Measurements from ENCODE around the gene PPP4R4.
"Not testable (repeated sequence)": the region's sequence is repeated elsewhere in the genome, so short reads cannot be mapped to it uniquely, and the experiment has no call there.

The PPP4R4 gene

GRCh38 chr14:94227029-94227428, 52.9 kb downstream of the PPP4R4 start:
- no peak overlapping the region for H3K4me3 ChIP-seq (ENCODE audit: low read length)
- DNase-seq (ENCODE audit: low read depth): peak; percentile 84
- no peak for TF ChIP-seq CTCF (conservative IDR thresholded peaks at IDR 0.05; ENCODE audit: low read length)

GRCh38 chr14:94237046-94237445, 62.9 kb downstream of the PPP4R4 start:
- DNase-seq (ENCODE audit: low read depth): no peak
- H3K4me3 ChIP-seq (ENCODE audit: low read length): no peak overlapping the region
- TF ChIP-seq CTCF (conservative IDR thresholded peaks at IDR 0.05; ENCODE audit: low read length): no peak

- TF ChIP-seq CTCF (conservative IDR thresholded peaks at IDR 0.05; ENCODE audit: low read length): no peak
- DNase-seq (ENCODE audit: low read depth): no peak
Measured at GRCh38 chr14:94237983-94238382, 63.9 kb downstream of the PPP4R4 start.

GRCh38 chr14:94239406-94239805, 65.3 kb downstream of the PPP4R4 start:
- TF ChIP-seq CTCF (conservative IDR thresholded peaks at IDR 0.05; ENCODE audit: low read length): no peak
- DNase-seq (ENCODE audit: low read depth): no peak
- H3K4me3 ChIP-seq (ENCODE audit: low read length): no peak overlapping the region

More at GRCh38 chr14:94237983-94238382, 63.9 kb downstream of the PPP4R4 start:
- no peak overlapping the region for H3K4me3 ChIP-seq (ENCODE audit: low read length)

GRCh38 chr14:94244182-94244581, 70.1 kb downstream of the PPP4R4 start:
- no peak for DNase-seq (ENCODE audit: low read depth)
- TF ChIP-seq CTCF (conservative IDR thresholded peaks at IDR 0.05; ENCODE audit: low read length): no peak

GRCh38 chr14:94264195-94264594, 90.1 kb downstream of the PPP4R4 start:
- not testable (repeated sequence) for H3K4me3 ChIP-seq (ENCODE audit: low read length); DNase-seq (ENCODE audit: low read depth)

More at GRCh38 chr14:94244182-94244581, 70.1 kb downstream of the PPP4R4 start:
- no peak overlapping the region for H3K4me3 ChIP-seq (ENCODE audit: low read length)

GRCh38 chr14:94267352-94267751, 93.2 kb downstream of the PPP4R4 start:
- no peak for TF ChIP-seq CTCF (conservative IDR thresholded peaks at IDR 0.05; ENCODE audit: low read length)
- no peak for DNase-seq (ENCODE audit: low read depth)
- no peak overlapping the region for H3K4me3 ChIP-seq (ENCODE audit: low read length)

- not testable (repeated sequence) for DNase-seq (ENCODE audit: low read depth); H3K4me3 ChIP-seq (ENCODE audit: low read length)
Measured at GRCh38 chr14:94268582-94268981, 94.5 kb downstream of the PPP4R4 start.
